Muscle of back (tissue), 13 donors: Measurements from ENCODE around the gene LRTM1. TPM values are rescaled to one million over a fixed set of nuclear protein-coding genes. Genes with fewer than 3 reads are reported as not detected.

Experiments
- DNase-seq, 3 donors: peaks; one replicate each; pipeline versions ENCODE4 v3.0.0 to v3.0.0-alpha.2; 2013
- long read RNA-seq, 9 donors: transcript quantifications; one replicate each; lab custom pipeline, GENCODE V29; 2026
- polyA plus RNA-seq, 10 donors: library from polyadenylated mRNA; unstranded; fragments of 120-200 nt; gene quantifications; one replicate each; pipeline ENCODE4 v1.2.1, GENCODE V29; 2013; ENCODE audit not compliant: insufficient read length in 10 of 10

LRTM1 gene
- 100 to 1,000 TPM in 4 of 10 donors, 10 to 100 TPM in 6; 40.3 to 117 (median 88.0) TPM for polyA plus RNA-seq
- long read RNA-seq, donor 1, transcript LRTM1-201 (3 exons, 1,423 nt) = major isoform, 50 of 148 reads
- long read RNA-seq, donor 1, partial matches to known transcripts = 98 of 148 reads
- long read RNA-seq, donor 1, other reads (novel, unspliced or antisense) = 0 of 148 reads
- long read RNA-seq, donor 2, transcript LRTM1-201 (3 exons, 1,423 nt) = major isoform, 47 of 75 reads
- long read RNA-seq, donor 2, partial matches to known transcripts = 28 of 75 reads
- long read RNA-seq, donor 2, other reads (novel, unspliced or antisense) = 0 of 75 reads
- long read RNA-seq, donor 3 = 0 reads
- long read RNA-seq, donor 4, transcript LRTM1-201 (3 exons, 1,423 nt) = major isoform, 54 of 72 reads
- long read RNA-seq, donor 4, partial matches to known transcripts = 18 of 72 reads
- long read RNA-seq, donor 4, other reads (novel, unspliced or antisense) = 0 of 72 reads
- long read RNA-seq, donor 5, transcript LRTM1-201 (3 exons, 1,423 nt) = major isoform, 43 of 106 reads
- long read RNA-seq, donor 5, partial matches to known transcripts = 63 of 106 reads
- long read RNA-seq, donor 5, other reads (novel, unspliced or antisense) = 0 of 106 reads
- long read RNA-seq, donor 6, transcript LRTM1-201 (3 exons, 1,423 nt) = major isoform, 70 of 98 reads
- long read RNA-seq, donor 6, partial matches to known transcripts = 28 of 98 reads
- long read RNA-seq, donor 6, other reads (novel, unspliced or antisense) = 0 of 98 reads
- long read RNA-seq, donor 7, transcript LRTM1-201 (3 exons, 1,423 nt) = major isoform, 24 of 24 reads
- long read RNA-seq, donor 7, partial matches to known transcripts = 0 of 24 reads
- long read RNA-seq, donor 7, other reads (novel, unspliced or antisense) = 0 of 24 reads
- long read RNA-seq, donor 8, transcript LRTM1-201 (3 exons, 1,423 nt) = major isoform, 16 of 54 reads
- long read RNA-seq, donor 8, partial matches to known transcripts = 38 of 54 reads
- long read RNA-seq, donor 8, other reads (novel, unspliced or antisense) = 0 of 54 reads
- long read RNA-seq, donor 9, partial matches to known transcripts = 0 of 3 reads
- long read RNA-seq, donor 9, other reads (novel, unspliced or antisense) = 0 of 3 reads

GRCh38 chr3:54928046-54928770, at the start of gene LRTM1:
Gene LRTM1, minus strand, starts transcription at chr3:54928059. Its CDS starts 148 bp downstream, at chr3:54927911.
- peak in 2 of 3 donors; percentile 45 to 61 for DNase-seq

- DNase-seq = no peak
These were observed 49.6 kb upstream of the LRTM1 start for GRCh38 chr3:54977439-54977838.

- peak in 1 of 3 donors; percentile 39 for DNase-seq
These were observed 43.0 kb upstream of the LRTM1 start for GRCh38 chr3:54970895-54971294.

GRCh38 chr3:54969652-54970051, 41.8 kb upstream of the LRTM1 start:
- no peak for DNase-seq

- DNase-seq = peak in 1 of 3 donors; percentile 53
These were observed 40.8 kb upstream of the LRTM1 start for GRCh38 chr3:54968546-54969172.

GRCh38 chr3:54967731-54968161, 39.9 kb upstream of the LRTM1 start:
- peak in 1 of 3 donors; percentile 59 for DNase-seq

- DNase-seq = no peak
These were observed 39.1 kb upstream of the LRTM1 start for GRCh38 chr3:54966979-54967378.

- peak in 1 of 3 donors; percentile 79 for DNase-seq
These were observed 37.9 kb upstream of the LRTM1 start for GRCh38 chr3:54965746-54966145.

- DNase-seq = no peak
These were observed 36.2 kb upstream of the LRTM1 start for GRCh38 chr3:54964081-54964480.

GRCh38 chr3:54963641-54964040, 35.8 kb upstream of the LRTM1 start:
- no peak for DNase-seq

GRCh38 chr3:54962200-54962599, 34.3 kb upstream of the LRTM1 start:
- no peak for DNase-seq

GRCh38 chr3:54960701-54961100, 32.8 kb upstream of the LRTM1 start:
- no peak for DNase-seq

GRCh38 chr3:54960082-54960481, 32.2 kb upstream of the LRTM1 start:
- DNase-seq = peak in 1 of 3 donors; percentile 59

GRCh38 chr3:54957711-54958110, 29.9 kb upstream of the LRTM1 start:
- DNase-seq = no peak

GRCh38 chr3:54955941-54956340, 28.1 kb upstream of the LRTM1 start:
- no peak for DNase-seq

GRCh38 chr3:54955496-54955895, 27.6 kb upstream of the LRTM1 start:
- DNase-seq = no peak

- DNase-seq = no peak
These were observed 26.7 kb upstream of the LRTM1 start for GRCh38 chr3:54954521-54954920.

- peak; percentile 41 to 80 (median 51) for DNase-seq
These were observed 26.2 kb upstream of the LRTM1 start for GRCh38 chr3:54954022-54954421.

GRCh38 chr3:54951405-54951804, 23.5 kb upstream of the LRTM1 start:
- peak; percentile 79 to 84 (median 81) for DNase-seq

GRCh38 chr3:54950391-54951003, 22.6 kb upstream of the LRTM1 start:
- peak in 1 of 3 donors; percentile 45 for DNase-seq
